Measurements from ENCODE around the gene SH3RF1.

Gene SH3RF1

DNA sequence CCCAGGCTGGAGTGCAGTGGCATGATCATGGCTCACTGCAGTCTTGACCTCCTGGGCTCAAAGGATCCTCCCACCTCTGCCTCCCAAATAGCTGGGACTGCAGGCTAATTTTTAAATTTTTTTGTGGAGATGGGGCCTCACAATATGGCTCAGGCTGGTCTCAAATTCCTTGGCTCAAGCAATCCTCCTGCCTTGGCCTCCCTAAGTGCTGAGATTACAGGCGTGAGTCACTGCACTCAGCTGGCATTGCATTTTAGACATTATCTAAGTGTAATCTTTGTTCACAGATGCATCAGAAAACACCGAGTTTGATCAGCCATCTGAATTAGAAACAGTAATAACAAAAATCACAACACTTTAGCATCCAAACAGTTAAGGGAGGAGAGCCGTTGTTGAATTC is 207.3 kb downstream of the SH3RF1 start:
- no peak for DNase-seq (ENCODE audit: low read depth)
- TF ChIP-seq CTCF (IDR thresholded peaks at IDR 0.05; ENCODE audit: control insufficient read depth, extremely low read depth, insufficient read depth), result no peak
- no peak overlapping the region for H3K4me3 ChIP-seq (ENCODE audit: low read depth, low read length)

- no peak overlapping the region for H3K4me3 ChIP-seq (ENCODE audit: low read depth, low read length)
- no peak for DNase-seq (ENCODE audit: low read depth)
- no peak for TF ChIP-seq CTCF (IDR thresholded peaks at IDR 0.05; ENCODE audit: control insufficient read depth, extremely low read depth, insufficient read depth)
Measured at GRCh38 chr4:169062897-169063244, 207.9 kb downstream of the SH3RF1 start.

GRCh38 chr4:169061386-169061785 is 209.4 kb downstream of the SH3RF1 start:
- no peak for DNase-seq (ENCODE audit: low read depth)
- H3K4me3 ChIP-seq (ENCODE audit: low read depth, low read length), result no peak overlapping the region
- no peak for TF ChIP-seq CTCF (IDR thresholded peaks at IDR 0.05; ENCODE audit: control insufficient read depth, extremely low read depth, insufficient read depth)

- no peak for DNase-seq (ENCODE audit: low read depth)
- TF ChIP-seq CTCF (IDR thresholded peaks at IDR 0.05; ENCODE audit: control insufficient read depth, extremely low read depth, insufficient read depth), result no peak
- H3K4me3 ChIP-seq (ENCODE audit: low read depth, low read length), result no peak overlapping the region
Measured at GRCh38 chr4:169060391-169061091, 210.2 kb downstream of the SH3RF1 start.

DNA sequence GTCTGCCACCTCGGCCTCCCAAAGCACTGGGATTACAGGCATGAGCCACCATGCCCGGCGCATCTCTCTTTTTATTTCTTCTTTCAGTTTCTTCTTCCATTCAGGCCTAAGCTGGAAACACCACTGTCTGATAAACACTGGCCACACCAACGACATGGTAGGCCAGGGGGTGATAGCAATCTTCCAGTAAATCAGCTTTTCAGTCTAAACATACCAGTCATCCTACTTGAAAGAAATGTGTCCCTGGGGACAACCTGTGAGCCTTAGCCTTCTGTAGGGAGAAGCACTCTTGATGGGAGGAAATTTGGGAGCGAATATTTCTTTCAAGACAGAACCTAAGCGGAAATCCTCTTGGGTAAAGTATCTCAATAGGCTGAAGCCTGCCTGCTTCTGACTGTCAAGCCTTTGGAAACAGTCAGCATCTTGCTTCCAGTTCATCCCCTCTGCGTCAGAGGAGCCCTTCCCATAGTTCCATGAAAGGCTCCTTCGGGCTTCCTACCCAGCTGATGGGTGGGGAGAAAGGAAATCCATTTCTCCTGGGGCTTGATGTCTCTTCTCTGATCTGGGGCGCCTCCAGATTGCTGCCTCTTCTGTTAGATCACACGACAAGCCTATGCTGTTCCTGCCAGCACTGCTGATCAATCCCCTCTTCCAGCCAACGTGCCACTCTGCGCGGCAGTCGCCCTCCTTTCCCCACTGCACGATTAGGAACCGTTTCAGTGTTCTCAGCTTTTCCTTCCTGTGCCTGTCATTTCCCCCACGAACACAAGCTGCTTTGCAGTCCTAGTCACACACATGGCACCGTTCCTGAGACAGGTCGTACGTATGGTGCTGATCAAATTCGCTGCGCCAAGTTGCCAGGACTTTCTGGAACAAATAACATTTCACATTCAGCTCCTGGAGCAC is 211.2 kb downstream of the SH3RF1 start:
- TF ChIP-seq CTCF (IDR thresholded peaks at IDR 0.05; ENCODE audit: control insufficient read depth, extremely low read depth, insufficient read depth), result no peak

GRCh38 chr4:169058312-169058711 is 212.4 kb downstream of the SH3RF1 start:
- no peak for DNase-seq (ENCODE audit: low read depth)
- TF ChIP-seq CTCF (IDR thresholded peaks at IDR 0.05; ENCODE audit: control insufficient read depth, extremely low read depth, insufficient read depth), result no peak
- no peak overlapping the region for H3K4me3 ChIP-seq (ENCODE audit: low read depth, low read length)

More for the DNA sequence above, 211.2 kb downstream of the SH3RF1 start:
- no peak overlapping the region for H3K4me3 ChIP-seq (ENCODE audit: low read depth, low read length)
- DNase-seq (ENCODE audit: low read depth), result no peak

Measured in LNCaP clone FGC (cell line).